GM12892 (cell line): Measurements from ENCODE around the gene SLC2A2.

Experiments
- POLR2A ChIP-seq: IDR thresholded peaks from 2 replicates; pipeline ENCODE4 v1.6.1; 2011; ENCODE audit warnings: low read depth, low read length, control low read depth
- POLR2AphosphoS5 ChIP-seq: IDR thresholded peaks from 2 replicates; pipeline ENCODE4 v1.6.1; 2011; ENCODE audit warnings: low read depth, low read length, control low read depth
- TAF1 ChIP-seq: IDR thresholded peaks from 2 replicates; pipeline ENCODE4 v1.6.1; 2011; ENCODE audit warnings: low read depth, mild to moderate bottlenecking, control low read depth, low read length, borderline replicate concordance

DNA sequence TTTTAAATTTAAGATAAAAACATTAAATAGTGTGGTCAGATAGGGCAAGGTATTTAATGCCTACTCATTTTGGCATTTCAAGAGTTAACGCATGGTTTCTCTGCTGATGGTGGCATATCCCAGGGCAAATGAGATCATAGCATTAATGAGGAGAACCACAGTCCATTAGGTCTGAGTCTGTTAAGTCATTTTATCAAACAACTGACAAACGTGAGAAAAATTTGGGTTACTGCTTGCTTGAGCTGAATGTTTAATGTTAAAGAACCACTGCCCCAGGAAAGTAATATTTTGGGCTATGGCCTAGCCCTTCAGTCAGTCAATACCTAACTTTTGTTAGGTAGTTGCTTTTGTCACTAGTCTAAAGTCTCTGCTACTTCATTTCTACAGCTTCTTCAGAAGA lies 37.9 kb upstream of the SLC2A2 start:
- TF ChIP-seq POLR2A (no peak), POLR2AphosphoS5 (no peak), TAF1 (no peak)
